Measurements from ENCODE around the gene SLC22A17. TPM values are rescaled to one million over a fixed set of nuclear protein-coding genes. Genes with fewer than 3 reads are reported as not detected.

SLC22A17 gene
- total and polyA plus RNA-seq, 2 of the 13 experiments (the other 11 are each of a cell fraction or from before 2014, with no cell fraction given), result 0.95 to 1.1 TPM

- TF ChIP-seq ZNF512B (CRISPR knock-in tag; IDR thresholded peaks at IDR 0.05; ENCODE audit: borderline replicate concordance), result peak; percentile 90; the same call in 1 of the 2 replicates
- 0 out of 2 replicates have a peak, but pooled peaks have one; percentile 25 for TF ChIP-seq ZNF549 (CRISPR knock-in tag; IDR thresholded peaks at IDR 0.05)
- peak; percentile 88 for TF ChIP-seq ZNF615 (CRISPR knock-in tag; IDR thresholded peaks at IDR 0.05; ENCODE audit: borderline replicate concordance)
- no peak for TF ChIP-seq ZNF510 (CRISPR knock-in tag; IDR thresholded peaks at IDR 0.05; ENCODE audit: low read depth)
- TF ChIP-seq ATF4 (CRISPR knock-in tag; IDR thresholded peaks at IDR 0.05), result peak in 1 of 2 experiments; percentile 38; a peak in 2 of 4 replicates
- TF ChIP-seq CCAR2 (optimal IDR thresholded peaks at IDR 0.05; ENCODE audit: low read depth, low read length), result peak; percentile 15
- no peak for TF ChIP-seq FOXJ3 (CRISPR knock-in tag; IDR thresholded peaks at IDR 0.05; ENCODE audit: borderline replicate concordance)
- TF ChIP-seq ZFP37 (CRISPR knock-in tag; IDR thresholded peaks at IDR 0.05; ENCODE audit: borderline replicate concordance), result peak; percentile 56; the same call in 1 of the 2 replicates
- TF ChIP-seq MLXIP (CRISPR knock-in tag; IDR thresholded peaks at IDR 0.05; ENCODE audit: borderline replicate concordance), result no peak
- TF ChIP-seq ZNF501 (CRISPR knock-in tag; IDR thresholded peaks at IDR 0.05), result no peak
- peak; percentile 47; the same call in 1 of the 2 replicates for TF ChIP-seq ZNF275 (CRISPR knock-in tag; IDR thresholded peaks at IDR 0.05; ENCODE audit: borderline replicate concordance)
- no peak for TF ChIP-seq HNRNPL (IDR thresholded peaks at IDR 0.05; ENCODE audit: low read depth, low read length)
- peak; percentile 75 for TF ChIP-seq GFI1 (CRISPR knock-in tag; IDR thresholded peaks at IDR 0.05; ENCODE audit: borderline replicate concordance)
- peak; percentile 19; the same call in 1 of the 2 replicates for TF ChIP-seq ZSCAN22 (CRISPR knock-in tag; IDR thresholded peaks at IDR 0.05)
- TF ChIP-seq MZF1 (CRISPR knock-in tag; IDR thresholded peaks at IDR 0.05; ENCODE audit: borderline replicate concordance), result peak; percentile 83; the same call in 1 of the 2 replicates
- no peak for TF ChIP-seq PHF21A (CRISPR knock-in tag; IDR thresholded peaks at IDR 0.05)
Observed at GRCh38 chr14:23319746-23320583, 32.7 kb downstream of the SLC22A17 start (continued).
